Iris pigment epithelial cell (primary cell): ENCODE data around the gene INSIG2.
"Not testable (repeated sequence)": the region's sequence is repeated elsewhere in the genome, so short reads cannot be mapped to it uniquely, and the experiment has no call there.

ENCODE experiments used
- DNase-seq: peaks from one replicate; pipeline ENCODE4 v3.0.0-alpha.2; 2011; ENCODE audit warnings: low read depth

The INSIG2 gene

DNA sequence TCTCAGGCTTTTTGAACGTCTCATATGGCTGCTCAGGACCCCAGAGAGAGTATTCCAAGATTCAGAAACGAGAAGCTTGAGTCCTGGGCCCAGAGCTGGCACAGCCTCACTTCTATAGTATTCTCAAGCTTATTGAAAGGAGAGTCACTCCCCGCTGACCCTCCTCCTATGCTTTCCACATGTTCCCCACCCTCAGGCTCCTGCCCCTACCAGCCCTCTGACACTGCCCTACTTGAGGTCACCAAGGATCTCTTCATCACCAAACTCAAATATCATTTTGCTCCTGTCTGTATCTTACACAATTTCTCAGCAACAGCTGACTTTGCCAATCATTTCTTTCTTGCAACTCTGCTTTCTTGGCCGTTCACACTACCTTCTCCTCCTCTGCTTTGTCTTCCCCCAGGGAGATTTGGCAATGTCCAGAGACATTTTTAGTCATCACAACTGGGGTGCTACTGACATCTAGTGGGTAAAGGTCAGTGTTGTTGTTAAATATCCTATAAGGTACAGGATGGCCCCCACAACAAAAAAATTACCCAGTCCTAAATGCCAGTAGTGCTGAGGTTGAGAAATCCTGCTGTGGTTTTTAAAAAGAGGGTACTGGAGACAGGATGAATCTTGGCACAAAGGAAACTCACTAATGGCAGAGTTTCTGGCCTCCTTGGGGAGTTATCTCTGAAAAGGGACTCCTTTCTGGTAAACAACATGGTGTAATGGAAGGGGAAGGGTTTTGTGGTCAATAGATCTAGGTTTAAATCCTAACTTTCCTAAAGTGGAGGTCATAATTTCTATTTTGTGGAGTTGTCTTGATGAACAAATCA lies 26.9 kb upstream of the INSIG2 start:
- DNase-seq = peak; percentile 80

DNA sequence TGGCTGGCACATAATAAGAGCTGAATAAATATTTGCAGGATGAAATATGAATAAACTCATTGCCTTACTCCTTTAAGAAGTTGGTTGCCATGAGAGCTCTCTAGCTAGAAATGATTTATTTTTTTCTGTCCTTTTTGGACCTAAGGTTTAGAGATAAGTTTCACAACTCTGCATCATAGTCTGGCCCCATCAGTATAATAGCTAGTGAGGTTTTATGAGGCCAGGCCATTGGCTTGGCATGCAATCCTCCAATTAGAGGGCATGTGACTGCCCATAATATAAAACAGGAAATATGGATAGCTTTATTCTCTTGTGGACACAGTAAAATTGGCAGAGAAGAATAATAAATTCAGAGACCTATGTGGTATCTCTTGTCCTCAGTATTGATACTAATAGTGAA lies 26.2 kb upstream of the INSIG2 start:
- DNase-seq = no peak

DNA sequence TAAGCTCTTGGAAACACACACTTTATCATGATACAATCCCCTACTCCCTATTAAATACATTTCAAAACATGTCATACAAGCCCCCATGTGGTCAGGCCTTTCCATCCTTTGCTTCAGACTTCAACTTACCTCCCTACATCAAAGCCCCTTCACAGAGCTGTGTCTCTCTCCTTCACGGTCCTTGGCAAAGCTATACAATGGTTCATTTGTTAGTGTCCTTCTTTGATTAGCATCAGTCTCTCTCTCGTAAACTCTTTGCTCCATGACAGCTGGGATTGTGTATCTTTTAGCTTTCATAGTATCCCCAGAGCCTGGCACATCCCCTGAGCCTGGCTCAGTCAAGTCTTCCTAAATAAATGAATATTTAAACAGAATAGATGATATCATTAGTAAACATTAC lies 25.6 kb upstream of the INSIG2 start:
- no peak for DNase-seq

DNA sequence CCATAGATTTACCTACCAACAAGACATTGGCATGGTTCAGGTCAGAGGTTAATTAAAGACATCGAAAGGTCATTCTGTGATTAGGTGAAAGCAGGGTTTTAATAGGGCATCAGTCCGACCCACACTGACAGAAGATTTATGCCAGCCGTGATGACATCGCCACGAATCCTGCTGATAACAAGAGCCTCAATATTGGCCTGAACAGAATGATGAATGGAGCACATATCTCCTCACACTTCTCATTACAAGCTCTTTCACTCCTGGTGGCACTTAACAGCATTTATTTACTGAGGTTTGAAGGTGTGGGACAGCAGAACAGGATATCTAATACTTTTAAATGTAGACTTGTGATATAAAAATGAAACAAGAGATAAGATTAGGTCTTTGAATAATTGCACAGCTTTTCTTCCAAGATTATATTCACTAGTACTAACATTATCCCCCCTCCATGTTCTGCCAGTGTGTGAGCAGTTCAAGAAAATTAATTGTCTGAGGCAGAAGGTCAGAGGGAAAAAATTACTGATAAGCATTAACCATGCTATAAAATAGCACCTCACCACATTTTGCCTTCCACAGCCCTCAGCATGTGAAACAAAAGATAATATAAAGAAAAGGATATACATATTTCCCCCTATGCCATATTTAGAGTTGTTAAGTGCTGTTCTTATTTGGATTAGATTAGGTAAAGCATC lies 23.1 kb upstream of the INSIG2 start:
- no peak for DNase-seq

DNA sequence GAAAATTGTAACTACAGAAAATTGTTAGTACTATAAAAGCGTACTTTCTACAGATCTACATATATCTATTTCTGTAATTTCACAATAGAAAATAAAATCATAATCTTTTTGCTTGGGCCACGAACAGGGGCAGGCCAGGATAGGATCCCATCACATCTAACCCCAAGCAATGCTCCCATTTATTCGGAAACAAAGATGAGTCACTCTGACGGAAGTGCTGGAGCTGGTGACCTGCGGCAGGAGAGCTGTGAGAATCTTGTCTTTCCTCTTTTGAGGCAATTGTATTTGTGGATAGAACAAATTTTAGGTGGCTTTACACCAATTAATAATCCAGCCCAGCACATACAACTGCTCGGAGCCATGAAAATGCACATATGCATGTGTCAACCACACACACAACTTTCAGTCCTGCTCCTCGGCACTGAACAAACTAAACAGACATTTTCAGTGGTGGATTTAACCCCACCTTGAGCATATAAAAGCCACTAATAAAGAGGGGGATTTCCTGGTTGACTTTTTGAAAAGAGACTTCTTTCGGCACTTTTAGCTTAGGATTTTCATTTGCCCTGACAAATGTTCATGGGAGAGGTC lies 22.3 kb upstream of the INSIG2 start:
- DNase-seq = no peak

DNA sequence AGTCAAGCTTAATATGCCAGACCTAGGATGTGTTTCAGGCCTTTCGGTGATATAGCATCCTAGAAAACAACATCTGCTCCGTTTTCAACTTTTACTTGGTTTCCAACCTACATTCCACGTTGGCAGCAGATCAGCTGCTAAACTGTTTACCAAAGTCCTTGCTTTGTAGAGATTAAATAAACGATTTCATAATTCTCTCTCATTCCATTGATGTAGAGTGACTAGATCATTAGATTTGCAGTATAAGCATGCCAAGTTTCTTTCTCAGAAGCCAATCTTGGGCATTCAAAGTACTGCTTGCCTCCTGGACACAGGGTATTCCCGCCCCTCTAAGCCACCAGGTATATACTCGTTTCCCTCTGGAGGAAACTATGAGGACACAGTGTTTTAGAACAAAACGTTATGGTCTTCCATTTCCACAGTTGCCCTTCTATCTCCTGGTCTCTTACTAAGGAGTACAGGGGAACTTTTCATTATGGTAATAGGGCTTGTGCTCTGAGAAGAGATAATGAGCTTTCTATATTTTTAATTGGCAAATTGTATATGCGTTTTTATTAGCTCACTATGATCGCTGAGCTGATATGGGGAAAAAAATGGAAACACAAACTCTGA lies 10.5 kb upstream of the INSIG2 start:
- DNase-seq = no peak

DNA sequence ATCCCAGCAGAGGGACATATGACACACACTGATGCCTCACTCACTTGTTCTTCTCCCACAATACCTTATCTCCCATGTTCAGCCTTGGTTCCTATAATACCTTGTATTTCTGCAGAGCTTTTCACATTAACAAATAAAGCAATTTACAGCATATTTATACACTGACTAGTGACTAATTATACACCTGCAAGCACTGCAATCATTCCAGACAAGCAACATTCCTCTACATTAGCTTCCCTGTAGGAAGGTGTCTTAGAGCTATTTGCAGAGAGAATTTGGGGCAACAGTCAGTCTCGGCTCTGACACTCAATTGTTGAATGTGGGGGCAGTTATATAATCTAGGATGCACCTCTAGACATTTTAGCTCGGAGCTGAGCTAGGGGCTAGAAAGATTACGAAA lies 9.5 kb upstream of the INSIG2 start:
- DNase-seq = no peak

DNA sequence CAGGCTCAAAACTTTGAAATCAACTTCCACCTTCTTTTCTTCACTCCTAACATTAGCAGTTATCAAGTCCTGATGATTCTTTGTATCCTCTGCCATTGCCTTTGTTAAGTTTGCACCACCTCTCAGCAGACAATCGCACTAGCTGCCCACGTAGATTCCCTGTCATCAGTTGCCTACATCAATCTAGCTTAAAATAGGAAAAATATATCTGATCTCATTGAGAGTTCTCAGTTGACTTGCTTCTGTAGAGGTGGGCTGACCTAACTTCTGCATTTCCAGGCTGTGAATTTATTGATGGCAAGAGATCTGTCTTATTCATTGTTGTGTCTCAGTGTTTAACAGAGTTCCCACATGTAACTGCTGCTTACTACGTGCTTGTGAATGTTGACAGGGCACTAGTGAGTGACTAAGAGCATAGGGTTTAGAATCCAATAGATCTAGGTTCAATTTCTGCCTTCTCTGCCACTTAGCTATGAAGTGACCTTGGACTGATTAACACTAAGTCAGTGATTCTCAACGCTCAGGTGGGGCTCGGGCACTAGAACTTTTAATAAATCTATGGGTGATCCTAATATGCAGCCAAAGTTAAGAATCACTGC lies 3.7 kb upstream of the INSIG2 start:
- DNase-seq = no peak

DNA sequence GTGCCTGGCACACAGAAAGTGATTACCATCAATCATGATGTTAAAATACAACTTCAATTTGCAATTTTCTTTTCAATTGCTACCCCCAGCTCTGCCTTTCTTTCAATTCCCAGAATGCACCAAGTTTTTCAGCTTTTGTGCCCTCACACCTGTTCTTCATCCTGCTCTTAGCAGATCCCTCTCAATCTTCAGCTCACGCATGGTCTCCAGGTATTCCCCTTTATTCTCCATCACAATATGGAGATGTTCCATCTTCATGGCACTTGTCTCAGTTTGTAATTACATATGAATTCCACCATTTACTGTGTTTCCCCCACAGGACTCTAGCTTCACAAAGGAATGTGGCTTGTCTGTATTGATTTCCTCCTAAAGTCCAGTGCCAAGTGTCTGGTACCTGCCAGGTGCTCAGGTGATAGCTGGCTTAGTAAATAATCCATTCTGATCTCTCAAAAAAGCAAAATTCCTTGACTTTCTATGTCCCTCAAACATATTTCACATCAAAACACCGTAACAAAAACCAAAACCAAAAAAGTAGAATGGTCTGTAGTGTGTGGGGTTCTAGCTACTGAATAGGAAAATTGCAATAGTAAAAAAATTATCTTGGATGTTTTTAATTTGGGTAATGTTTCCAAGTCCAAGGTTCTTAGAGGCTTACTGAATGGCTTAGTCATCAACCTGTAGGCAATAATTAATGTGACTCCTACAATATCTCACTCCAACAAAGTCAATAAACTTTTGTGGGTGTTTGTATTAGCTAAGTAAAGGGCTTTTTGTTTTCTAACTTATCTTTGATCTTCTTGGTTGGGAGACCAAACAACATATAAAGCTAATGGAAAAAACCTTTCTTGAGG lies 2.9 kb upstream of the INSIG2 start:
- DNase-seq = no peak

DNA sequence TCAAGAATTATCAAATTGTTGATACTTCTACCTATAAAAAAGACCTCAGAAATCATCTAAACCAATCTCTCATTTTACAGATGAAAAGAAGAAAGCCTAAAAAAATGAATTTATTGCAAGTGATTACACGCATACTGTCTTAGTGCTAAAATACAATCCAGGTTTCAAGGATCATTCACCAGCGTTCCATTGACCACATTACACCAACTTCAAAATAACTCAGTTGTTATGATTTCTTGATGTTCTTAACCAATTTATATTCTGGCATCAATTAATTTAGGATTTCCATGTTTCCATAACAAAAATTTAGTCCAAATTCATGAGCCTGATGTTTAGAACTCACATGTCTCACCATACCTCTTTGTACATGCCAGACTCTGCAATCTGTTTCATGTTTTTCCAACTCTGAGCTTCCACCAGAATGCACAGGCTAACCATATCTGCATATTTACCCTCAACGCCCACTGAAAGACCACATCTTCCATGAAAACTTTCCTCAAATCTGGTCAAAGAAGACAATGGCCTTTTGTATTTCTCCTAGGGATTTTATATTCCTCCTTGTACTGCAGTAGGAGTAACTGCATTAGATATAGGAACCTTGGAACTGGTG lies 2.1 kb upstream of the INSIG2 start:
- DNase-seq = no peak

DNA sequence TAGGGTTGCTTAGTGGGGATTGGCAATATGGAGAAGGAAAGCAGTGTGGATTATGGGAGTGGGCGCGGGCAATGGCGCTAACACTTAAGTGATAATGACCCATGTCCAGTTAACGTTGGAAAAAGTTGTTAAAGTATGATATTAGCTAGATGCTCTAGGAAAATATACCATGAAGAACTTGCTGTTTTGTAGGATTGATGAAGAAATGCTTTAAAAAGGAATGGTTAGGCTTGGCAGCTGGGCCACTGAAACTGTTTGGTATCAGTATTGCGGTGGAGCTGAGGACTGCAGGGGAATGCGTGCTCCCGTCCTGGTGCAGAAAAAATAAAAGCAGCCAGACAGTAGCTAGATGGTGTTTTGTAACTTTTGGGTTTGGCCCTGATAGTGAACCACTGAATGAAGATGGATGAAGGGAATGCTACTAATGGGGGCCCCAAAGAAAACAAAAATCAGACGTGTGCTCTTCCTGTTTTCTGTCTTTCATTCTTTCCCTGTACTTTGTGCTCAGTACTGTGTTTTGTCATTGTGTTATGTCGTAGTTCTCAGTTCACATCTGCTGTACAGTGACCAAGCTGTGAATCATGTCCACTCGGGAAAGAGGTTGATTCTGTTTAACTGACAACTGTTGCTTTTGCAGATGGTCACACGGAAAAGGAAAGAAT lies 999 bp downstream of the INSIG2 start:
- peak; percentile 66 for DNase-seq

DNA sequence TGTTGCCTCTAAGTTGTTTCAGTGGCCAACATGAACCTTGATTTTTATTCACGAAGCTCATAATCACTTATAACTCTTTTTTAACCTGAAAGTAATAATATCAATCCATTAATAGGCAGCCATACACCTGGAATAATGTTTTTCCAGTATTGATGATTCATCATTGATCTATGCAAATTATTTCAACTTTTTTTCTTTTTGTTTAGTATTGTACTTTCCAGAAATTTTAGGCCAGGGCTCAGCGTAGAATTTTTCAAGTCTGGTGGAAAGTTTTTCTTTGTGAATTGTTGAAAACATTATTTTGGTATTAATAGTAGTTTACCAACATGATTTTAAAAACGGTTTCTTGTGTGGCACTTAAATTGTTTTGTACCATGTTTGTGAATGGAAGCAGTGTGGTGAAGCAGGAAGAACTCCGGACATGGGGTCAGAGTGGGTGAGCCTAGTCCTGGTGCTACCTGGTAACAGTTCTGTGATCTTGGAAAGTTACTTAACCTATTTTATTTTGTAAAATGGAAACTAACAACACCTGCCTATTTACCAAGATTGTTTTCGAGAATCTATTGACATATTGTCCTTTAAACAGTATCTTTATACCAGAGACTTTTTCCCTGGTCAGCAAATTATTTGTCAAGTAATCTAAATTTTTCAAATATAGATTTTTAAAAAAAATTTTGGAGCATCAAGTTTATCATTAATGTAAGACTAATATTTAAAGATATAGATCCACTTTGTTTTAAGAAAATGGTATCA lies 2.3 kb downstream of the INSIG2 start:
- no peak for DNase-seq

DNA sequence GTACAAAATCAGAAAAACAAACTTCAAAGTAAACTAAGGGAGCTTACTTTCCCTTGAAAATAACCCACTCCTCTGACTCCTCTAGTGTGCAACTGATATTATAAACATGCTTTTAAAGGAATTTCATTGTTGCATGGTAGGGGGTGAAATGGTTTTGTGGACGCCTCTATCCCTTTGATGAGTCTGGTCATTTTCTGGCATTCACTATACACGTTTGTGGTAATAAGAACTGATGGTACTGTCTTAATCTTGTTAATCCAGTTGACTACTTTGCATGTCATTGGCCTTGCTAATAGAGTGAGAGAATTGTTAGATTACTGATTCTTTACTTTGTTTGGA lies 2.8 kb downstream of the INSIG2 start:
- DNase-seq = peak; percentile 14

DNA sequence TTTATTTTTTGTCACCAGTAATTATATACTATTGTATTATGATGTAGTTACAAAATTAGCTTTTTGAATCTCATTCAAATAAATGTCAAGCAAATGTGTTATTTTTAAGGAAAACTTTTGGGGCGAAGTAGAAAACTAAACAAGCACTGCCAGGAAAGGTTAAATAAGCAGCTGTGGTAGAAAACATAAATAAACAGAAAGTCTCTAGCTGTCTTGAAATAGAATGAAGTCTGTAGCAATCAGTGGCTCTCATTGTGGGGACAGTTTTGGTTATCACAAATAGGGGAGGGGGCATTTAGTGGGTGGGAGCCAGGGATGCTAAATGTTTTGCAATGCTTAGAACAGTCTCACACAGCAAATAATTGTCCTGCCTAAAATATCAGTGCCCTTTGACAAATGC lies 3.4 kb downstream of the INSIG2 start:
- DNase-seq = peak; percentile 11

DNA sequence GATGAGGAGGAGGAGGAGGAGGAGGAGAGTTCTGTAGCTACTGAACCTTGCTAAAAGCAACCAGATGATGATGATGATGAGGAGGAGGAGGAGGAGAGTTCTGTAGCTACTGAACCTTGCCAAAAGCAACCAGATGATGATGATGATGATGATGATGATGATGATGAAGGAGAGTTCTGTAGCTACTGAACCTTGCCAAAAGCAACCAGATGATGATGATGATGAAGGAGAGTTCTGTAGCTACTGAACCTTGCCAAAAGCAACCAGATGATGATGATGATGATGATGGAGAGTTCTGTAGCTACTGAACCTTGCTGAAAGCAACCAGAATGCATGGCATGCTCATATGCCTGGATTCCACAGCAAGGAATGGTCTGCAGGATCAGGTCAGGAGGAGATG lies 5.8 kb downstream of the INSIG2 start:
- DNase-seq = not testable (repeated sequence)

DNA sequence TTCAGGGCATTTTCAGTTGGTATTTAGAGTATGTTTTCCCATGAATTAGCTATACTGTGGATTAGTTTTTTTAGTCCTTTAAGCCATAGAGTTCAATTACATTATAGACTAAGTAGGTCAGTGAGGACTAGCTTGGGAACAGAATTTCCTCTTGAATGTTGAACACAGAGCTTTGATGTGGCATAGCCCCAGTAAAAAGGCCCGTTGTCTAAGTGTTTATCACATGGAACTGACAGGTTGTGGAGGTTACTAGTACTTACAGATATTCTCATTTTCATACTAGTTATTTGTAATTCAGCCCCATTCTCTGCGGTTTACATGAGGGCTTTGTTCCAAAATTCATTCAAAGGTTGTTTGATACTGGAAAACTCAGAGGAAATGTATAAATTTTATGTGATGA lies 6.2 kb downstream of the INSIG2 start:
- no peak for DNase-seq

DNA sequence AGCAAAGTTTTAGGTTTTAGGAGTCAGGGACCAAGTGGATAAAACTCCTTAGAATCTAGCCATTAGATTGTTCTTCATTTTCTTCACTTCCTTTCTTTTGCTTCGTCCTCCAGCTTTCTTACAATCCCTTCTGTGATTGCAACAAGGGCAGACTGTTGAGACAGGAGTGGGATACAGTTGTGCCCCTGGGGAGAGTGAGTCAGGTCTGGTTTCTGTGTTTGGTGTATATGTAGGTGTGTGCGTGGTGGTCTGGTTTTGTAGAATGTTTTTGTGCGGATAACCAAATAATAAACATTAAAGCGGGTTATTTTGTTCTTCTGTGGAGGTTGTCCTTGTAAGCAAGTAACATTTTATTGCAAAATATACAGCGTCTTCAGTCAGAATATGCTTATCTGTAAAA lies 7.3 kb downstream of the INSIG2 start:
- peak; percentile 10 for DNase-seq

DNA sequence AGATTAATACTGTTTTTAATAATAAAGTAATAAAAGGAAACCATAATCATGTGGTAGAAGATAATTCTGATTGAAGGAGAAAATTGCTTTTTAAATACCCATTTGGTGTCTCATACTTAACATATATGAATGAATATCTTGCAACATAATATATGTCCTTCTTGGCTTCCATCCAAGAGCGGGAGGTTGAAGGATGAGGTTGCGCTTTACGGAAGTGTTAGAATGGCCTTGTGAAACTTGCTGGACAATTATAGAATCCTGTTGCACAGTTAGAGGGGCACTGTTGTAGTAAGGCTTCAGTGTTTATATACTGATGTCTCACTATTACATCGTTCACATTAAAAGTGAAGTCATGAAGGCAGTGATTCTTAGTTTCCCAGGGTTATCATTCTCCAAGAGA lies 9.4 kb downstream of the INSIG2 start:
- DNase-seq = peak; percentile 56

DNA sequence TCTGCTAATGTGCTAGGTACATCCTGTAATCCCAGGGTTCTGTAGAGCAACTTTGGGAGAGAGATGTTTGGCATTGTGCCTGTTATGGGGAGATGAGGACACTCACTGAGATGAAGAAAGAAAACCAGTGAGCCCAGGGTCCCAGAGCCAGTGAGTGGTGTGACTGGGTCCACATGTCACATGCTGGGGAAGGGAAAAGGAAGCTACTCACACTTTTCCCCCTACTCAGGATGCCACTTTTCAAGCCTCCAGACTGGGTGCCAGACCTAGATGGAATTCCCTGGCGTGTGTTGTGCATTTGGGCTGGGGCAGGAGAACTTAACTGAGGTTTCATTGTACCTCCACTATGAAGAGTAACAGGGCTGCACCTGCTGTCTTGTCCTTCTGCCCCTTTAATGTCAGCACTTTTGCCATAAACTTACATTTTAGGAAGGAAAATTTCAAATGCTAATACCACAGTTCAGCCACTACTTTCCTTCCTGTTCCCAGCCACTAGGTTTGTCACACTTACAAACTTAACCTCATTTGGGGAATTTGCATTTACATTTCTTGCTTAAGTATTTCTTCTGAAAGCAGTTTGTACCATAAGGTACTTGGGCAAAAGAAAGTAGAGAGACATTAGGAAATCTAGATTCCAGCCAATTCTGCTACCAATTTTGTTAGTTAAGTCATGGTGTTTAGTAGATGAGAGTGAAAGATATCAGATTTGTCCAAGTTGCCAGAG lies 10.2 kb downstream of the INSIG2 start:
- no peak for DNase-seq
